ENCODE measurements around the gene POU6F1. TPM values are rescaled to one million over a fixed set of nuclear protein-coding genes. Genes with fewer than 3 reads are reported as not detected.

Gene POU6F1
- total and polyA plus RNA-seq, 9 of the 15 experiments (the other 6 are each of a cell fraction or from before 2014, with no cell fraction given) = 0.14 to 3.3 (median 1.1) TPM

DNA sequence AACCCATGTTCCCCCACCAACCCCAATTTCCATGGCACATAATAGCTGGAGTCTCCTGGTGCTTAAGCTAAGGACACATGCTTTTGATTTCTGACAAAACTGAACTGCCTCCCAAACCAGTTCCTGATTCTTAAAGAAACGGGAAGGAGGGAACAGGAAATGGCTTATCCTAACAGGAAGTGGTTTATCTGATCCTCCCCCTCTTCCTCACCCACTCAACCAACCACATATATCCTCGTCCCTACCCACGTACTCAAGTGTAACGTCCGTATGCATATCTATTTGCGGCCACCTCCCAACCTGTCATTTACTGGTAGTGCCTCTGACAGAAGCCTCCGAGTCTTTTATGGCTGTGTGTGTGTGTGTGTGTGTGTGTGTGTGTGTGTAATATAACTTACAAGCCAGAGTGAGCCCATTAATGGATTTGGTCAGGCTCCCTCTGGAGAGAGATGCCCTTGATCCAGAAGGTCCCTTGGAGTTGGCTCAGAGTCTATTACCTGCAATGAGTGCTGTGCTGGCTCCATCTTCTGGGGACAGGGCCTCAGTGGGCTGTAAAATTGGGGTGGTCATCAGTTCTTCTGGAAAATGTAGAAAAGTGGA lies 28.5 kb upstream of the POU6F1 start (continued):
- TF ChIP-seq, protein P1, sequence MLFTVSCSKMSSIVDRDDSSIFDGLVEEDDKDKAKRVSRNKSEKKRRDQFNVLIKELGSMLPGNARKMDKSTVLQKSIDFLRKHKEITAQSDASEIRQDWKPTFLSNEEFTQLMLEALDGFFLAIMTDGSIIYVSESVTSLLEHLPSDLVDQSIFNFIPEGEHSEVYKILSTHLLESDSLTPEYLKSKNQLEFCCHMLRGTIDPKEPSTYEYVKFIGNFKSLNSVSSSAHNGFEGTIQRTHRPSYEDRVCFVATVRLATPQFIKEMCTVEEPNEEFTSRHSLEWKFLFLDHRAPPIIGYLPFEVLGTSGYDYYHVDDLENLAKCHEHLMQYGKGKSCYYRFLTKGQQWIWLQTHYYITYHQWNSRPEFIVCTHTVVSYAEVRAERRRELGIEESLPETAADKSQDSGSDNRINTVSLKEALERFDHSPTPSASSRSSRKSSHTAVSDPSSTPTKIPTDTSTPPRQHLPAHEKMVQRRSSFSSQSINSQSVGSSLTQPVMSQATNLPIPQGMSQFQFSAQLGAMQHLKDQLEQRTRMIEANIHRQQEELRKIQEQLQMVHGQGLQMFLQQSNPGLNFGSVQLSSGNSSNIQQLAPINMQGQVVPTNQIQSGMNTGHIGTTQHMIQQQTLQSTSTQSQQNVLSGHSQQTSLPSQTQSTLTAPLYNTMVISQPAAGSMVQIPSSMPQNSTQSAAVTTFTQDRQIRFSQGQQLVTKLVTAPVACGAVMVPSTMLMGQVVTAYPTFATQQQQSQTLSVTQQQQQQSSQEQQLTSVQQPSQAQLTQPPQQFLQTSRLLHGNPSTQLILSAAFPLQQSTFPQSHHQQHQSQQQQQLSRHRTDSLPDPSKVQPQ (CRISPR knock-in tag; IDR thresholded peaks at IDR 0.05; ENCODE audit: borderline replicate concordance) = 0 out of 2 replicates have a peak, but pooled peaks have one; percentile 47
- TF ChIP-seq, protein P2, sequence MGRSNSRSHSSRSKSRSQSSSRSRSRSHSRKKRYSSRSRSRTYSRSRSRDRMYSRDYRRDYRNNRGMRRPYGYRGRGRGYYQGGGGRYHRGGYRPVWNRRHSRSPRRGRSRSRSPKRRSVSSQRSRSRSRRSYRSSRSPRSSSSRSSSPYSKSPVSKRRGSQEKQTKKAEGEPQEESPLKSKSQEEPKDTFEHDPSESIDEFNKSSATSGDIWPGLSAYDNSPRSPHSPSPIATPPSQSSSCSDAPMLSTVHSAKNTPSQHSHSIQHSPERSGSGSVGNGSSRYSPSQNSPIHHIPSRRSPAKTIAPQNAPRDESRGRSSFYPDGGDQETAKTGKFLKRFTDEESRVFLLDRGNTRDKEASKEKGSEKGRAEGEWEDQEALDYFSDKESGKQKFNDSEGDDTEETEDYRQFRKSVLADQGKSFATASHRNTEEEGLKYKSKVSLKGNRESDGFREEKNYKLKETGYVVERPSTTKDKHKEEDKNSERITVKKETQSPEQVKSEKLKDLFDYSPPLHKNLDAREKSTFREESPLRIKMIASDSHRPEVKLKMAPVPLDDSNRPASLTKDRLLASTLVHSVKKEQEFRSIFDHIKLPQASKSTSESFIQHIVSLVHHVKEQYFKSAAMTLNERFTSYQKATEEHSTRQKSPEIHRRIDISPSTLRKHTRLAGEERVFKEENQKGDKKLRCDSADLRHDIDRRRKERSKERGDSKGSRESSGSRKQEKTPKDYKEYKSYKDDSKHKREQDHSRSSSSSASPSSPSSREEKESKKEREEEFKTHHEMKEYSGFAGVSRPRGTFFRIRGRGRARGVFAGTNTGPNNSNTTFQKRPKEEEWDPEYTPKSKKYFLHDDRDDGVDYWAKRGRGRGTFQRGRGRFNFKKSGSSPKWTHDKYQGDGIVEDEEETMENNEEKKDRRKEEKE (IDR thresholded peaks at IDR 0.05; ENCODE audit: borderline replicate concordance in 1 of 2, control insufficient read depth in 1 of 2, low read depth in 2 of 2, low read length in 1 of 2) = no peak
- no peak for TF ChIP-seq MXI1 (IDR thresholded peaks at IDR 0.05; ENCODE audit: low read depth, low read length)
- no peak for TF ChIP-seq MYBL2 (IDR thresholded peaks at IDR 0.05; ENCODE audit: low read depth)
- no peak for TF ChIP-seq MYBL2 (CRISPR knock-in tag; IDR thresholded peaks at IDR 0.05; ENCODE audit: borderline replicate concordance)
- no peak for TF ChIP-seq MCM5 (IDR thresholded peaks at IDR 0.05; ENCODE audit: low read depth)
- 0 out of 2 replicates have a peak, but pooled peaks have one; percentile 57 for TF ChIP-seq PYGO2 (tag; IDR thresholded peaks at IDR 0.05)
- TF ChIP-seq STAT5A (IDR thresholded peaks at IDR 0.05; ENCODE audit: borderline replicate concordance, low read length) = no peak
- no peak for TF ChIP-seq ZSCAN32 (CRISPR knock-in tag; IDR thresholded peaks at IDR 0.05)
- TF ChIP-seq CBFA2T3 (IDR thresholded peaks at IDR 0.05) = peak; percentile 72
- peak; percentile 80 for TF ChIP-seq SMAD3 (CRISPR knock-in tag; conservative IDR thresholded peaks at IDR 0.05)
- TF ChIP-seq, protein P3, sequence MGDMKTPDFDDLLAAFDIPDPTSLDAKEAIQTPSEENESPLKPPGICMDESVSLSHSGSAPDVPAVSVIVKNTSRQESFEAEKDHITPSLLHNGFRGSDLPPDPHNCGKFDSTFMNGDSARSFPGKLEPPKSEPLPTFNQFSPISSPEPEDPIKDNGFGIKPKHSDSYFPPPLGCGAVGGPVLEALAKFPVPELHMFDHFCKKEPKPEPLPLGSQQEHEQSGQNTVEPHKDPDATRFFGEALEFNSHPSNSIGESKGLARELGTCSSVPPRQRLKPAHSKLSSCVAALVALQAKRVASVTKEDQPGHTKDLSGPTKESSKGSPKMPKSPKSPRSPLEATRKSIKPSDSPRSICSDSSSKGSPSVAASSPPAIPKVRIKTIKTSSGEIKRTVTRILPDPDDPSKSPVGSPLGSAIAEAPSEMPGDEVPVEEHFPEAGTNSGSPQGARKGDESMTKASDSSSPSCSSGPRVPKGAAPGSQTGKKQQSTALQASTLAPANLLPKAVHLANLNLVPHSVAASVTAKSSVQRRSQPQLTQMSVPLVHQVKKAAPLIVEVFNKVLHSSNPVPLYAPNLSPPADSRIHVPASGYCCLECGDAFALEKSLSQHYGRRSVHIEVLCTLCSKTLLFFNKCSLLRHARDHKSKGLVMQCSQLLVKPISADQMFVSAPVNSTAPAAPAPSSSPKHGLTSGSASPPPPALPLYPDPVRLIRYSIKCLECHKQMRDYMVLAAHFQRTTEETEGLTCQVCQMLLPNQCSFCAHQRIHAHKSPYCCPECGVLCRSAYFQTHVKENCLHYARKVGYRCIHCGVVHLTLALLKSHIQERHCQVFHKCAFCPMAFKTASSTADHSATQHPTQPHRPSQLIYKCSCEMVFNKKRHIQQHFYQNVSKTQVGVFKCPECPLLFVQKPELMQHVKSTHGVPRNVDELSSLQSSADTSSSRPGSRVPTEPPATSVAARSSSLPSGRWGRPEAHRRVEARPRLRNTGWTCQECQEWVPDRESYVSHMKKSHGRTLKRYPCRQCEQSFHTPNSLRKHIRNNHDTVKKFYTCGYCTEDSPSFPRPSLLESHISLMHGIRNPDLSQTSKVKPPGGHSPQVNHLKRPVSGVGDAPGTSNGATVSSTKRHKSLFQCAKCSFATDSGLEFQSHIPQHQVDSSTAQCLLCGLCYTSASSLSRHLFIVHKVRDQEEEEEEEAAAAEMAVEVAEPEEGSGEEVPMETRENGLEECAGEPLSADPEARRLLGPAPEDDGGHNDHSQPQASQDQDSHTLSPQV (IDR thresholded peaks at IDR 0.05) = peak; percentile 89
- peak; percentile 84; the same call in 1 of the 2 replicates for TF ChIP-seq HIVEP1 (CRISPR knock-in tag; IDR thresholded peaks at IDR 0.05)
- no peak for TF ChIP-seq NFYB (IDR thresholded peaks at IDR 0.05; ENCODE audit: extremely low read depth, insufficient read length)
- no peak for TF ChIP-seq PHB (CRISPR knock-in tag; IDR thresholded peaks at IDR 0.05)
- peak; percentile 100 for TF ChIP-seq EGR1 (conservative IDR thresholded peaks at IDR 0.05)
- no peak for TF ChIP-seq ZNF77 (CRISPR knock-in tag; IDR thresholded peaks at IDR 0.05)
- no peak for TF ChIP-seq MTF1 (CRISPR knock-in tag; IDR thresholded peaks at IDR 0.05; ENCODE audit: borderline replicate concordance)
- 0 out of 2 replicates have a peak, but pooled peaks have one; percentile 25 for TF ChIP-seq KAT7 (CRISPR knock-in tag; IDR thresholded peaks at IDR 0.05; ENCODE audit: borderline replicate concordance)
- TF ChIP-seq NCOA6 (IDR thresholded peaks at IDR 0.05) = no peak

Data from K562 (cell line).